Measurements from ENCODE around the gene KCNJ10. TPM values are rescaled to one million over a fixed set of nuclear protein-coding genes. Genes with fewer than 3 reads are reported as not detected.

KCNJ10 gene
- total RNA-seq, 1 donor from 2014 or later = not detected

DNA sequence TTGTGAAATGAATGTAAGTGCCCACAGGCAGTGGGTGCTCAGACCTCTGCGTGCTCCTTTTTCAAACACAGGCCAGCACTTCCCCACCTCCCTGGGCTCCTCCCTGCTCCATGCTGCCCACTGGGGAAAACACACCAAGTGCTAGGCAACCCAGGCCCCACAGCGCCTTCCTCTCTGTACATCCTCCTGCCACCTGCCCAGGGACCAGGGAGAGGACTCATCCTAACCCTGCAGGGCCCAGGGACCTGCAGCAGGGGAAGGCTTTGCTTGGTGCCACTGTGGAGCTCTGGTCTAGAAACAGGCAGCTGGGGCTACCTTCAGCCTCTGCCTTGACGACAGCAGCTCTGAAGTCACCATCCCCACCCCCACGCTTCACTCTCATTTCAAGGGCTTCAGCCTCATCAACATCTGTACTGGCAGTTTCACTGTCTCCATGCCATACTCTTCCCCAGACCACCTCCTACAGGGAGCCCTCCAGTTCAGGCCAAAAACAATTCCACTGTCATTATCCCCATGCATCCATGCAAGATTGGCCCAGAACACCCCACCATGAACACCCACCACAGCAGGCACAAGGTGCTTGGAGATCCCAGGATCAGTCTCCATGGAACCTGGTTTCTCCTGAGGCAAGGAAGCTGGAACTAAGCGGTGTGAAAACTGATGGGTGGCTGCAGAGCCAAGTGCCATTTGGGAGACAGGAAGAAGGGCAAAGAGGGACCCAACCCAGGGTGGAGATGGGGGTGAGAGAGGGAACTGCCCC lies 27.4 kb upstream of the KCNJ10 start:
- Mint-ChIP-seq H3K27me3 (ENCODE audit: unreplicated experiment) (peaks cover 11% of the 10 kb centered on the region), H3K27ac (ENCODE audit: unreplicated experiment) (peak overlapping the region; percentile 7), H3K4me3 (ENCODE audit: unreplicated experiment) (peak overlapping the region; percentile 90), H3K4me1 (ENCODE audit: low read depth, unreplicated experiment) (peaks cover 23% of the 10 kb centered on the region), H3K36me3 (ENCODE audit: unreplicated experiment) (no peaks in the 10 kb centered on the region), H3K9me3 (ENCODE audit: unreplicated experiment) (peaks cover 11% of the 10 kb centered on the region)
- TF ChIP-seq, protein P1, sequence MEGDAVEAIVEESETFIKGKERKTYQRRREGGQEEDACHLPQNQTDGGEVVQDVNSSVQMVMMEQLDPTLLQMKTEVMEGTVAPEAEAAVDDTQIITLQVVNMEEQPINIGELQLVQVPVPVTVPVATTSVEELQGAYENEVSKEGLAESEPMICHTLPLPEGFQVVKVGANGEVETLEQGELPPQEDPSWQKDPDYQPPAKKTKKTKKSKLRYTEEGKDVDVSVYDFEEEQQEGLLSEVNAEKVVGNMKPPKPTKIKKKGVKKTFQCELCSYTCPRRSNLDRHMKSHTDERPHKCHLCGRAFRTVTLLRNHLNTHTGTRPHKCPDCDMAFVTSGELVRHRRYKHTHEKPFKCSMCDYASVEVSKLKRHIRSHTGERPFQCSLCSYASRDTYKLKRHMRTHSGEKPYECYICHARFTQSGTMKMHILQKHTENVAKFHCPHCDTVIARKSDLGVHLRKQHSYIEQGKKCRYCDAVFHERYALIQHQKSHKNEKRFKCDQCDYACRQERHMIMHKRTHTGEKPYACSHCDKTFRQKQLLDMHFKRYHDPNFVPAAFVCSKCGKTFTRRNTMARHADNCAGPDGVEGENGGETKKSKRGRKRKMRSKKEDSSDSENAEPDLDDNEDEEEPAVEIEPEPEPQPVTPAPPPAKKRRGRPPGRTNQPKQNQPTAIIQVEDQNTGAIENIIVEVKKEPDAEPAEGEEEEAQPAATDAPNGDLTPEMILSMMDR (IDR thresholded peaks at IDR 0.05; ENCODE audit: partially characterized antibody, unreplicated experiment) = no peak
- DNase-seq = no peak

DNA sequence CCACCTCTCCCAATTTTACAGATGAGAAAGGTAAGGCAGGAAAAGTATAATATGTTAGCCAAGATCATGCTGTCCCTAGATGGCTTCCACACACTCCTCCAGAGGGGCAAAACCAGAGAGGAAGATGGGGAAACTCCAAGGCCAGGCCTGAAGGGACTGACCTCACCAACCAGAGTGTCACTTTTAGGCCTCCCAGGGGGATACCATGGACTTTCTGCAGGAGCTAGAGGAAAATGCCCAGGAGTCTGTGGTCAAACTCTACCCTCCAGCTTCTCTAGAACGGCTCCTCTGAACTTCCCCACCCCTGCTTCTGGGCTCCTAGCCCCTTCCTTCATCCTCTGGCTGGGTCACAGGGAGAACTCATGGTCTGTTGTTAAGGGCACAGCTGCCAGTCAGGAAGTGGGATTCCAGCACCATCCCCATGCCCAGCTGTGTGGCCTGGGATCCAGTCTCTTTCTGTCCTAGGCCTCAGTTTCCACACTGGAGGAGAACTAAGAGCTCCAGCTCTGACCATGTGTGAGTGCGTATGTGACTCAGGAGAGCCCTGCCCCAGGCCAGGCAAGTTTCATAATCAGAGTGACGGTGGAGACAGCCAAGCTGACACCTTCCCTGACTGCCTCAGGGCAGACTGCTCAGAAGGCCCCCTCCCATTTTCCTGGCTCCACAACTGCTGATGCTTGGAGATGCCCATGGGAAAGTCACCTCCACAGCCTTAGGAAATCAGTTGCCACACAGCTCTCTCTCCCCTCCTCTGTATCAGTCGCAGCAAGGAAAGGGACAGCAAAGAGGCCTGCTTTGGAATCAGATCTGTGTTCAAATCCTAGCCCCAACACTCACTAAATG lies 26.5 kb upstream of the KCNJ10 start:
- peak overlapping the region; percentile 8 for H3K27ac Mint-ChIP-seq (ENCODE audit: unreplicated experiment)

GRCh38 chr1:160095382-160096105 lies 25.6 kb upstream of the KCNJ10 start:
- Mint-ChIP-seq H3K27me3 (ENCODE audit: unreplicated experiment) (peaks cover 11% of the 10 kb centered on the region), H3K4me1 (ENCODE audit: low read depth, unreplicated experiment) (peaks cover 15% of the 10 kb centered on the region), H3K36me3 (ENCODE audit: unreplicated experiment) (no peaks in the 10 kb centered on the region), H3K9me3 (ENCODE audit: unreplicated experiment) (peaks cover 11% of the 10 kb centered on the region), H3K4me3 (ENCODE audit: unreplicated experiment) (no peak overlapping the region), H3K27ac (ENCODE audit: unreplicated experiment) (peak overlapping the region; percentile 8)
- no peak for DNase-seq
- TF ChIP-seq, protein P1 (IDR thresholded peaks at IDR 0.05; ENCODE audit: partially characterized antibody, unreplicated experiment) = no peak

More for the DNA sequence above, 26.5 kb upstream of the KCNJ10 start:
- Mint-ChIP-seq H3K9me3 (ENCODE audit: unreplicated experiment) (peaks cover 11% of the 10 kb centered on the region), H3K4me3 (ENCODE audit: unreplicated experiment) (peak overlapping the region; percentile 90), H3K36me3 (ENCODE audit: unreplicated experiment) (no peaks in the 10 kb centered on the region), H3K4me1 (ENCODE audit: low read depth, unreplicated experiment) (peaks cover 16% of the 10 kb centered on the region), H3K27me3 (ENCODE audit: unreplicated experiment) (peaks cover 11% of the 10 kb centered on the region)
- TF ChIP-seq, protein P1 (IDR thresholded peaks at IDR 0.05; ENCODE audit: partially characterized antibody, unreplicated experiment) = no peak
- DNase-seq = no peak

DNA sequence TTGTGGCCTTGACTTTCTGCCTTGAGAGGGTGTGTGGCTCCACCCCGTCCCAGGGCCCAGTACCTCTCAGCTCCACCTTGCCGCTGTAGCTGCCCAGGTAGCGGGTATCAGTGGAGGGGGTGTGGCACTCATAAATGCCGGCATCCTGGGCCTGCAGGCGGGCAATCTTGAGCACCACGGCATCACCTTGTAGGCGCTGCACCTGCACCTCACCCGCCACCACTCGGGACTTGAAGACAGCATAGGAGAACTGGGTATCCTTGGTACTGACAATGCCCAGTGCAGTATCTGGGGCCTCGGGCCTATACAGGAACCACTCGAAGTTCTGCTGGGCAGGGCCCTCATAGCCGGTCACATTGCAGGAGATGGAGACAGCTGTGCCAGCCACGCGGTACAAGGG lies 24.8 kb upstream of the KCNJ10 start:
- TF ChIP-seq, protein P1 (IDR thresholded peaks at IDR 0.05; ENCODE audit: partially characterized antibody, unreplicated experiment) = no peak
- no peak overlapping the region for H3K27ac Mint-ChIP-seq (ENCODE audit: unreplicated experiment)
- peaks cover 15% of the 10 kb centered on the region for H3K4me1 Mint-ChIP-seq (ENCODE audit: low read depth, unreplicated experiment)
- H3K27me3 Mint-ChIP-seq (ENCODE audit: unreplicated experiment) = peaks cover 11% of the 10 kb centered on the region
- no peaks in the 10 kb centered on the region for H3K36me3 Mint-ChIP-seq (ENCODE audit: unreplicated experiment)
- DNase-seq = no peak
- peaks cover 11% of the 10 kb centered on the region for H3K9me3 Mint-ChIP-seq (ENCODE audit: unreplicated experiment)
- no peak overlapping the region for H3K4me3 Mint-ChIP-seq (ENCODE audit: unreplicated experiment)
